ENCODE measurements around the gene PHACTR1.

DNA sequence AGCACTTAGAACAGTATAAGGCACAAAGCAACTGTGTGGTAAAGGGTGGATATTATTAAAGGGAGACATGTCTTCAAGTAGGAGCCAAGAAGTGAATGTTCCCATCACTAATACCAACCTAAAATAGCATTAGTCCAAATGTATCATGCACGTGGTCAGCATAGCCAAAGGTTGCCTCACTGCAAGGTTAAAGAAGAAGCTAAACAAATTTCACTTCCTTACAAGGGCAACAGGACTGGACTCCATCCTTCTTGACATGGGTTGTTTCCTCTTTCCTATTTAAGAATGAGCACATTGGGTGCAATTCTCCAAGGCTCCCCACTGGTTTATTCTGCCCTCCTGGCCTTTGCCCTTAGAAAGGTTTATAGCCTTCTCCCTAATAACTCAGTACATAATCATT lies 186.7 kb downstream of the PHACTR1 start:
- TF ChIP-seq POLR2A (IDR thresholded peaks at IDR 0.05; ENCODE audit: low read length) = no peak
- no peak for TF ChIP-seq GATA1 (IDR thresholded peaks at IDR 0.05; ENCODE audit: low read depth, low read length)
